Liver (tissue), 3 donors: Measurements from ENCODE around the gene RASAL2.

Source experiments
- CTCF ChIP-seq: fragments of 150-350 bp; IDR thresholded peaks from 2 replicates; pipeline ENCODE4 v1.5.1; 2017; ENCODE audit warnings: improper control_type of control experiment, low read depth, low read length; ENCODE audit not compliant: missing input control
- MAX ChIP-seq: IDR thresholded peaks from 2 replicates; pipeline ENCODE4 v1.6.1; 2016; ENCODE audit warnings: antibody characterized with exemption
- REST ChIP-seq: IDR thresholded peaks from 2 replicates; pipeline ENCODE4 v1.6.1; 2016; ENCODE audit warnings: antibody characterized with exemption, mild to moderate bottlenecking
- SP1 ChIP-seq: IDR thresholded peaks from 2 replicates; pipeline ENCODE4 v1.6.1; 2018; ENCODE audit warnings: antibody characterized with exemption, mild to moderate bottlenecking
- TAF1 ChIP-seq: conservative IDR thresholded peaks from 2 replicates; pipeline ENCODE4 v1.6.1; 2016; ENCODE audit warnings: antibody characterized with exemption, mild to moderate bottlenecking
- ZBTB33 ChIP-seq: IDR thresholded peaks from 2 replicates; pipeline ENCODE4 v1.6.1; 2016; ENCODE audit warnings: antibody characterized with exemption
- donor health status: healthy.
- donor health status: healthy.

- TF ChIP-seq CTCF: no peak
- TF ChIP-seq TAF1: no peak
- no peak for TF ChIP-seq REST
- TF ChIP-seq SP1: no peak
- no peak for TF ChIP-seq ZBTB33
- no peak for TF ChIP-seq MAX
Measured at GRCh38 chr1:178291166-178291565, 197.3 kb downstream of the RASAL2 start.
